Nephron (organoid): Measurements from ENCODE around the gene CDC20B.
"Not testable (repeated sequence)": the region's sequence is repeated elsewhere in the genome, so short reads cannot be mapped to it uniquely, and the experiment has no call there.

ENCODE experiments used
- H3K27ac Mint-ChIP-seq, 3 experiments: 2 replicates each; pipeline ENCODE4 v1.8.0; 2020; ENCODE audit warnings: mixed read lengths in 3 of 3, mild to moderate bottlenecking in 2 of 3, moderate library complexity in 1 of 3
- H3K27me3 Mint-ChIP-seq: 2 replicates; pipeline ENCODE4 v1.8.0; 2021; ENCODE audit warnings: low read depth, mild to moderate bottlenecking, moderate library complexity, mixed read lengths
- H3K36me3 Mint-ChIP-seq: 2 replicates; pipeline ENCODE4 v1.8.0; 2020; ENCODE audit warnings: low read depth, mixed read lengths
- H3K4me1 Mint-ChIP-seq: 2 replicates; pipeline ENCODE4 v1.8.0; 2020; ENCODE audit warnings: mixed read lengths
- H3K4me3 Mint-ChIP-seq, 3 experiments: 2 replicates each; pipeline ENCODE4 v1.8.0; 2020; ENCODE audit warnings: mild to moderate bottlenecking in 3 of 3, mixed read lengths in 3 of 3, moderate library complexity in 2 of 3
- H3K9me3 Mint-ChIP-seq: 2 replicates; pipeline ENCODE4 v1.8.0; 2020; ENCODE audit warnings: mixed read lengths
- CTCF ChIP-seq, 3 experiments: fragments of 200-600 bp; sonication (generic); IDR thresholded peaks; one replicate each; pipeline ENCODE4 v1.5.0; 2021; ENCODE audit warnings: antibody characterized with exemption in 3 of 3; ENCODE audit not compliant: unreplicated experiment in 3 of 3

CDC20B gene

GRCh38 chr5:55096182-55096581 lies 76.8 kb downstream of the CDC20B start:
- no peak for TF ChIP-seq CTCF (IDR thresholded peaks at IDR 0.05; ENCODE audit: unreplicated experiment in 3 of 3)
- peaks cover 3% of the 10 kb centered on the region for H3K9me3 Mint-ChIP-seq
- no peaks in the 10 kb centered on the region for H3K4me1 Mint-ChIP-seq
- H3K36me3 Mint-ChIP-seq, result no peaks in the 10 kb centered on the region
- H3K27me3 Mint-ChIP-seq, result peaks cover 5% of the 10 kb centered on the region
- H3K4me3 Mint-ChIP-seq, result no peak overlapping the region
- no peak overlapping the region for H3K27ac Mint-ChIP-seq

- H3K36me3 Mint-ChIP-seq, H3K4me1 Mint-ChIP-seq, H3K27me3 Mint-ChIP-seq, H3K27ac Mint-ChIP-seq, H3K4me3 Mint-ChIP-seq, H3K9me3 Mint-ChIP-seq: not testable (repeated sequence)
Observed at GRCh38 chr5:55091011-55091410, 82.0 kb downstream of the CDC20B start.

- not testable (repeated sequence) for H3K27me3 Mint-ChIP-seq, H3K27ac Mint-ChIP-seq, H3K4me1 Mint-ChIP-seq, H3K4me3 Mint-ChIP-seq, H3K9me3 Mint-ChIP-seq, H3K36me3 Mint-ChIP-seq
Observed at GRCh38 chr5:55089301-55089700, 83.7 kb downstream of the CDC20B start.

GRCh38 chr5:55081541-55081940 lies 91.4 kb downstream of the CDC20B start:
- H3K27ac Mint-ChIP-seq, result no peak overlapping the region
- H3K4me1 Mint-ChIP-seq, result no peaks in the 10 kb centered on the region
- peaks cover 43% of the 10 kb centered on the region for H3K9me3 Mint-ChIP-seq
- H3K36me3 Mint-ChIP-seq, result peaks cover 5% of the 10 kb centered on the region
- no peak for TF ChIP-seq CTCF (IDR thresholded peaks at IDR 0.05; ENCODE audit: unreplicated experiment in 3 of 3)
- no peaks in the 10 kb centered on the region for H3K27me3 Mint-ChIP-seq
- no peak overlapping the region for H3K4me3 Mint-ChIP-seq

- H3K4me1 Mint-ChIP-seq, result no peaks in the 10 kb centered on the region
- no peaks in the 10 kb centered on the region for H3K36me3 Mint-ChIP-seq
- H3K9me3 Mint-ChIP-seq, result peaks cover 7% of the 10 kb centered on the region
- no peak overlapping the region for H3K27ac Mint-ChIP-seq
- TF ChIP-seq CTCF (IDR thresholded peaks at IDR 0.05; ENCODE audit: unreplicated experiment in 3 of 3), result no peak
- no peak overlapping the region for H3K4me3 Mint-ChIP-seq
- H3K27me3 Mint-ChIP-seq, result no peaks in the 10 kb centered on the region
Observed at GRCh38 chr5:55073211-55073610, 99.8 kb downstream of the CDC20B start.

- Mint-ChIP-seq H3K27ac (no peak overlapping the region), H3K9me3 (peaks cover 2% of the 10 kb centered on the region), H3K4me1 (no peaks in the 10 kb centered on the region), H3K4me3 (no peak overlapping the region), H3K36me3 (no peaks in the 10 kb centered on the region), H3K27me3 (no peaks in the 10 kb centered on the region)
- TF ChIP-seq CTCF (IDR thresholded peaks at IDR 0.05; ENCODE audit: unreplicated experiment in 3 of 3), result no peak
Observed at GRCh38 chr5:55072666-55073065, 100.3 kb downstream of the CDC20B start.

GRCh38 chr5:55071413-55071812 lies 101.6 kb downstream of the CDC20B start:
- Mint-ChIP-seq H3K36me3 (no peaks in the 10 kb centered on the region), H3K4me1 (no peaks in the 10 kb centered on the region), H3K27ac (no peak overlapping the region), H3K27me3 (no peaks in the 10 kb centered on the region), H3K9me3 (peaks cover 3% of the 10 kb centered on the region), H3K4me3 (no peak overlapping the region)
- TF ChIP-seq CTCF (IDR thresholded peaks at IDR 0.05; ENCODE audit: unreplicated experiment in 3 of 3), result no peak
